Stimulated activated CD4-positive, alpha-beta T cell treated with anti-CD3 and anti-CD28 coated beads, Interleukin-15, amount 100 ng/mL, for 1 hour (primary cell): Measurements from ENCODE around the gene CD99L2.

ENCODE experiments used
- DNase-seq, 2 donors: peaks; one replicate each; pipeline ENCODE4 v3.0.0-alpha.2; 2020; ENCODE audit warnings: low read depth in 1 of 2, low spot score in 1 of 2

CD99L2 gene

GRCh38 chrX:150765782-150766350, 132.6 kb downstream of the CD99L2 start:
- no peak for DNase-seq

- DNase-seq = no peak
These were observed 133.2 kb downstream of the CD99L2 start for GRCh38 chrX:150765237-150765636.

DNA sequence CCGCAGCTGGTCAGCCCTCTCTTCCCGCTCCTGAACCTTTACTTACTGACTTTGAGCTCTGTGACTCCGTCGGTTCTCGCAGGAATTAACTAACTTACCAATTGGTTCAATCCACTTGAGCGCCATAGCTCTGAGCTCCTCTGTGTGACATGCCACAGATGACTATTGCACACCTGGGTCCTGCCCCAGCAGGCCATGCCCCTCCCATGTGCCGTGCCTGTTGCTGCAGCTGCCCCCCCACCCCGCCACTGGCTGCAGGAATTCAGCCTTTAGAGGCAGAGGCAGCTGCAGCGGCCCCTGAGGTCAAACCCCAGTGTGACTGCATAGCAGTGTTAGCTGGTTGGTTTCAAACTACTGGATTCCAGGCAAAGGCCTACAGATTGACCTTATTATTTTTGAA, 134.7 kb downstream of the CD99L2 start:
- DNase-seq = no peak

GRCh38 chrX:150763303-150763797, 135.1 kb downstream of the CD99L2 start:
- DNase-seq = no peak

DNA sequence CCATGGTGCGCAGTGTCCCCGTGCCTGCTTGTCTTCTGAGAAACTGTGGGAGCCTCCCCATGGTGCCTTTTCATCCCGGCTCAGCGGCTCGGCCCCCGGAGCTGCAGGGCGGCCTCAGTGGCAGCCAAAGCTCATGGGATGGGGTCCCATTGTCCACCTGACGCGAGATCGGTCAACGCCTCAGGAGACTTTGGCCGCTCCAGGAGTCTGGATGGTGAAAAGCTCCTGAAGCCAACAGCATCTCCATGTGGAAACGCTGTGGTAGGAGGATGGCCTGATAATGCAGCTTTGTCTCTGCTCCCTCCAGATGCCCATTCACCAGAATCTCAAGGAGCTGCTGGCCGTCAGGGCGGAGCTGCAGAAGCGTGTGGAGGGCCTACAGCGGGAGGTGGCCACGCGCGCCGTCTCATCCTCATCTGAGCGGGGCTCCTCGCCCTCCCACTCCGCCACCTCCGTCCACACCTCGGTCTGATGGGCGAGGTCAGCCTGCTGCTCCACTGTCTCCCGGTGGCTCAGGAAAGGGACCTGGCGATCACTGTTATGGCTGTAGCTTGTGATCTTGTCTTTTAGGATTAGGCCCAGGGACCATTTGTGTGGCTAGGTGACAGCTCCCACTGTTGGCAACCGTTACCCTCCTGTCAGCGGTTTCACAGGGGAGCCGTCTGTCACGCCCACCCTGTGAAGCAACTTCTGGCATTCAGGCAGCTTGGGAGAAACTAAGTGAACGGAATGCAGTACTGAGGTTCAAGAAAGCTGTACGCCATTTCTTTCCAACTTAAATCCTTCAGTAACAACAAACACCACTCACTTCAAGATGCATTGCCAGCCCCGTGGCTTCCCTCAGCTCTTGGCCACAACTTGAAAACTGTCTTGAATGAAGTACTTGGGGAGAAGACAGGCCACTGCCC, 136.0 kb downstream of the CD99L2 start:
- no peak for DNase-seq

DNA sequence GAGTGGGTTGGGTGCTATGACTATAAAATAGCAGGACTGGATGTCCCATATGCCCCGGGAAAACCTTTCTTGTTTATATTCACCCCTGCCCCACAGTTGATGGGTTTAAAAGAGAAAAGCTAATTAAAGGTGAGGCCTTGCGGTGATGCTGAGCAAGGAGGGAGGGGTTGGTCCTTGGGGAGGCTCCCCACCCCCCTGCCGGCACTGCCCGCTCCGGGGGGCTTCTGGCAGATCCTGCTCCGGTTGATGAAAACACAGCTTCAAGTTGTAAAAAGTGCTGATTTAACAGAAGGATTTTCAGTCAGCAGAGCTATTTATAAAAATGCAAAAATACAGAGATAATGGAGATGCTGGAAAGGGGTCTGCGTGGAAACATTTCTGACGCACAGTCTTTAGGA, 136.7 kb downstream of the CD99L2 start:
- no peak for DNase-seq

GRCh38 chrX:150761176-150761818, 137.2 kb downstream of the CD99L2 start:
- DNase-seq = no peak

GRCh38 chrX:150759568-150760416, 138.7 kb downstream of the CD99L2 start:
- DNase-seq = no peak

GRCh38 chrX:150757371-150757770, 141.1 kb downstream of the CD99L2 start:
- no peak for DNase-seq

DNA sequence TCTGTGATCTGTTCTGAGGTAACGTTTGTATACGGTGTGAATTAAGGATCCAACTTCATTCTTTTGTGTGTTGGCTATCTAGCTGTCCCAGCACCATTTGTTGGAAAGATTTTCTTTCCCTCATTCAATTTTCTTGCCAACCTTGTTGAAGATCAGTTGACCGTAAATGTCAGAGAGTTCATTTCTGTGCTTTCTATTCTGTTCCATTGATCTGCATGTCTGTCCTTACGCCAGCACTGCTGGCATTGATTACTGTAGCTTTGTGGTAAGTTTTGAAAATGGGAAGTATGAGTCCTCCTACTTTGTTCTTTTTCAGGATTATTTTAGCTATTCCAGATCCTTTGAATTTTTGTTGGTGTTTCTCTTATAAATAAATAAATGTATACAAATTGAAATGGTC, 144.5 kb downstream of the CD99L2 start:
- no peak for DNase-seq

DNA sequence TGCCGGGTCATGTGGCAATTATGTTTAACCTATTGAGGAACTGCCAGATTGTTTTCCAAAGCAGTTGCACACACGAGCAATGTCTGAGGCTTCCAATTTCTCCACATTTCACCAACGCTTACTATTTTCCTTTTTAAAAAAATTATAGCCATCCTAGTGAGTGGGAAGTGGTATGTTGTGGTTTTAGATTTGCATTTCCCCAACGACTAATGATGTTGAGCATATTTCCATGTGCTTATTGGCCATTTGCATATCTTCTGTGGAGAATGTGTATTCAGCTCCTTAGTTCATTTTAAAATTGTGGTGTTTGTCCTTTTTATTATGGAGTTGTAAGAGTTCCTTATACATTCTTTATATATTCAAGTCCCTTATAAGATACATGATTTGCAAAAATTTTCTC, 145.1 kb downstream of the CD99L2 start:
- DNase-seq = no peak

DNA sequence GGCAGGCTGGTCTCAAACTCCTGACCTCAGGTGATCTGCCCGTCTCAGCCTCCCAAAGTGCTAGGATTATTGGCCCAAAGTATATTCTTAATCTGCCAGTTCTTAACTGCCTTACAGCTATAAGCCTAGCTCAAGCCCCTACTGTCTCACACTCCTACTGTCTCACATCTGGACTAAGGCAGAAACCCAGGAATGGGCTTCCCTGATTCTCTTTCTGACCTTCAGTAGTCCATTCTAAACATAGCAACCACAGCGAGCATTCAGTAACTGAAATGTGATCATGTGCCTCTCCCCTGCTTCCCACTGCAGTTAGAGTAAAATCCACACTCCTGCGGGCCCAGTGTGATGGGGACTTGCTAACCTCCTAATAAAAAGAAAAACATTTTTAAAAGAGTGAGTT, 146.3 kb downstream of the CD99L2 start:
- no peak for DNase-seq

DNA sequence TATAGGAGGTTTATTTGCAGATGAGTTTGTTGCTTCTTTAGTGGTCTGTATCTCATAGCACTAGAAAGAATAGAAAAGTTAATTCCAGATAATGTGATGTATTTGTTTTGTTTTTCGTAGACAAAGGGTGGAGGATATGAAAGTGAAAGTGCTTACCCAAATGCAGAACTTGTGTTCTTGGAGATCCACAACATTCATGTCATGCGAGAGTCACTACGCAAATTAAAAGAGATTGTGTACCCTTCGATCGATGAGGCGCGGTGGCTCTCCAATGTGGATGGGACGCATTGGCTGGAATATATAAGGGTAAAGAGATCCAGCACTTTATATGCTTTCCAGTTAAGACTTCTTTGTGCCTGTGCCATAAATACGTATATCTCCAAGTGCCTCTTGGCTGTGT, 162.0 kb downstream of the CD99L2 start:
- no peak for DNase-seq

DNA sequence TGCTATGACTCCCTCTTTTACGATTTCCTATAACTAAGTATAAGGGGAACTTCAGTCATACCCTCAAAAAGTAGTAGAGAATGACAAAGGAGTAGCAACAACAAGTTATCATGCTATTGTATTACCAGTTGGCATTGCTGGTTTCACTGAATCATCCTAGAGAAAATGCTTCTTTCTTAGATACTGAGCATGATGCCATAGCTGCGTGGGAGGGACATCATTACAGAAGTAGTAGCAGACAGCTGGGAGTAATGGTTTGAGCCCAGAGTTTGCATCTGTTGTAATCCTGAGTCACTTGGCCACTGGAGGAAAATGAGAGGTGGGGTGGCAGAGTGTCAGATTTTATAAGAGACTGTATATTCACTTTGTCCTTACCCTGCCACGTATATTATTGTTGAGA, 166.7 kb downstream of the CD99L2 start:
- DNase-seq = no peak

- no peak for DNase-seq
These were observed 167.7 kb downstream of the CD99L2 start for GRCh38 chrX:150730719-150731118.

GRCh38 chrX:150729956-150730355, 168.5 kb downstream of the CD99L2 start:
- DNase-seq = no peak

- DNase-seq = no peak
These were observed 178.8 kb downstream of the CD99L2 start for GRCh38 chrX:150719621-150720020.
